Activated CD4-positive, alpha-beta memory T cell treated with anti-CD3 and anti-CD28 coated beads for 36 hours (primary cell): Measurements from ENCODE around the gene DPP3. TPM values are rescaled to one million over a fixed set of nuclear protein-coding genes. Genes with fewer than 3 reads are reported as not detected.
"Not testable (repeated sequence)": the region's sequence is repeated elsewhere in the genome, so short reads cannot be mapped to it uniquely, and the experiment has no call there.

Experiments used
- CTCF ChIA-PET: fragments of 350-600 bp; sonication (Branson Sonifier 250); formaldehyde crosslinking; loops from one replicate; lab custom pipeline; 2021; ENCODE audit warnings: antibody characterized with exemption, inconsistent platforms; lab: Charles Lee
- POLR2A ChIA-PET: fragments of 350-600 bp; sonication (Branson Sonifier 250); formaldehyde crosslinking; loops from one replicate; lab custom pipeline; 2021; ENCODE audit warnings: antibody characterized with exemption; lab: Charles Lee
- DNase-seq: peaks from one replicate; pipeline ENCODE4 v3.0.0-alpha.2; 2020
- H3K27ac Mint-ChIP-seq: one replicate; pipeline ENCODE4 v1.8.0; 2021; ENCODE audit warnings: mixed read lengths
- H3K27me3 Mint-ChIP-seq: one replicate; pipeline ENCODE4 v1.8.0; 2021; ENCODE audit warnings: mixed read lengths
- H3K36me3 Mint-ChIP-seq: one replicate; pipeline ENCODE4 v1.8.0; 2021; ENCODE audit warnings: mixed read lengths
- H3K4me1 Mint-ChIP-seq: one replicate; pipeline ENCODE4 v1.8.0; 2021; ENCODE audit warnings: low read depth, mixed read lengths
- H3K4me3 Mint-ChIP-seq: one replicate; pipeline ENCODE4 v1.8.0; 2021; ENCODE audit warnings: mild to moderate bottlenecking, mixed read lengths
- H3K9me3 Mint-ChIP-seq: one replicate; pipeline ENCODE4 v1.8.0; 2021; ENCODE audit warnings: mixed read lengths
- intact Hi-C: fragments of 100-400 bp; cut with micrococcal nuclease; formaldehyde crosslinking; loops from one replicate; pipeline ENCODE4 v1.15.1; 2023
- total RNA-seq, 2 experiments: library from RNA; stranded (reverse); gene quantifications; one replicate each; pipeline ENCODE4 v1.2.3, GENCODE V29; 2021

The DPP3 gene
- total RNA-seq, 2 experiments from 2014 or later: 76.1 to 89.7 TPM

- no peak overlapping the region for H3K27ac Mint-ChIP-seq
- no peaks in the 10 kb centered on the region for H3K36me3 Mint-ChIP-seq
- POLR2A ChIA-PET: no interaction called here
- peaks cover 9% of the 10 kb centered on the region for H3K27me3 Mint-ChIP-seq
- intact Hi-C loops: no loop called here
- no peak overlapping the region for H3K4me3 Mint-ChIP-seq
- CTCF ChIA-PET: no interaction called here
- no peak for DNase-seq
- peaks cover 12% of the 10 kb centered on the region for H3K9me3 Mint-ChIP-seq
- H3K4me1 Mint-ChIP-seq: no peaks in the 10 kb centered on the region
Observed at GRCh38 chr11:66447012-66447411, 33.2 kb upstream of the DPP3 start.

GRCh38 chr11:66448523-66448922 lies 31.7 kb upstream of the DPP3 start:
- H3K36me3 Mint-ChIP-seq: no peaks in the 10 kb centered on the region
- POLR2A ChIA-PET: no interaction called here
- no peak overlapping the region for H3K4me3 Mint-ChIP-seq
- H3K27me3 Mint-ChIP-seq: peaks cover 6% of the 10 kb centered on the region
- intact Hi-C loops: no loop called here
- H3K9me3 Mint-ChIP-seq: peaks cover 5% of the 10 kb centered on the region
- CTCF ChIA-PET: no interaction called here
- no peak for DNase-seq
- H3K4me1 Mint-ChIP-seq: no peaks in the 10 kb centered on the region
- H3K27ac Mint-ChIP-seq: no peak overlapping the region

GRCh38 chr11:66450560-66450959 lies 29.7 kb upstream of the DPP3 start:
- H3K27me3 Mint-ChIP-seq: peaks cover 5% of the 10 kb centered on the region

GRCh38 chr11:66451663-66452062 lies 28.6 kb upstream of the DPP3 start:
- CTCF ChIA-PET: interaction anchor here (0.5 kb wide), 1 partner anchor 17 kb away, joined by 3 read pairs; no protein-coding TSS in a partner anchor
- Mint-ChIP-seq H3K36me3 (no peaks in the 10 kb centered on the region), H3K9me3 (no peaks in the 10 kb centered on the region), H3K4me3 (no peak overlapping the region), H3K4me1 (peaks cover 16% of the 10 kb centered on the region), H3K27ac (no peak overlapping the region), H3K27me3 (peaks cover 5% of the 10 kb centered on the region)
- POLR2A ChIA-PET: no interaction called here
- intact Hi-C loops: no loop called here
- no peak for DNase-seq

More at GRCh38 chr11:66450560-66450959, 29.7 kb upstream of the DPP3 start:
- no peaks in the 10 kb centered on the region for H3K36me3 Mint-ChIP-seq
- H3K4me1 Mint-ChIP-seq: peaks cover 16% of the 10 kb centered on the region
- CTCF ChIA-PET: no interaction called here
- POLR2A ChIA-PET: no interaction called here
- H3K27ac Mint-ChIP-seq: no peak overlapping the region
- DNase-seq: no peak
- H3K9me3 Mint-ChIP-seq: no peaks in the 10 kb centered on the region
- intact Hi-C loops: no loop called here
- no peak overlapping the region for H3K4me3 Mint-ChIP-seq

GRCh38 chr11:66454247-66454646 lies 26.0 kb upstream of the DPP3 start:
- no peaks in the 10 kb centered on the region for H3K36me3 Mint-ChIP-seq
- POLR2A ChIA-PET: no interaction called here
- intact Hi-C loops: no loop called here
- H3K9me3 Mint-ChIP-seq: no peaks in the 10 kb centered on the region
- no peak overlapping the region for H3K27ac Mint-ChIP-seq
- no peak overlapping the region for H3K4me3 Mint-ChIP-seq
- no peak for DNase-seq
- H3K4me1 Mint-ChIP-seq: peaks cover 23% of the 10 kb centered on the region
- CTCF ChIA-PET: interaction anchor here (0.8 to 1.6 kb wide), 3 partner anchors 15 to 224 kb away, joined by 3 to 4 read pairs (median 3); partner anchors contain the start of gene MRPL11
- peaks cover 4% of the 10 kb centered on the region for H3K27me3 Mint-ChIP-seq

DNA sequence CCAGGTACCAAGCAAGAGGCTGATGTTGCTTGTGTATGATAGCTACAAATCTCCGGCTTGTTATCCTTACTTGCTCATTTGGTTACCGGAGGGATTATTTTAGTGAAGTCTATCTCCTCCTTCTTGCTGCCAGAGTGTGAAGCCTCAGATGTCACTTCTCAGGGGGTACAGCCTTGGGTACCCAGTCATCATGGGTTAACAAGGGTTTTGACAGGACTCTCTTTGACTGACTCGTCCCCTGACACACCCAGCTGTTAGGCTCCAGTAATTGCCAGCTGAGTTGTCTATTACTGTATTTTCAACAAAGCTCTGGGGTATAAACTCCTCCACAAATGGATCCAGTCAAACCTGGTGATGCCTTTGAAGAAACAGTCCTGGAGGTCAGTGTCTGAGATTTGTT lies 25.4 kb upstream of the DPP3 start:
- intact Hi-C loops: no loop called here
- H3K27ac Mint-ChIP-seq: no peak overlapping the region
- POLR2A ChIA-PET: no interaction called here
- H3K9me3 Mint-ChIP-seq: no peaks in the 10 kb centered on the region
- DNase-seq: no peak
- CTCF ChIA-PET: interaction anchor here (1.0 to 1.6 kb wide), 3 partner anchors 12 to 224 kb away, joined by 3 to 4 read pairs (median 3); partner anchors contain the start of genes MRPL11 and PELI3
- no peaks in the 10 kb centered on the region for H3K36me3 Mint-ChIP-seq
- H3K4me3 Mint-ChIP-seq: no peak overlapping the region
- peaks cover 4% of the 10 kb centered on the region for H3K27me3 Mint-ChIP-seq
- peaks cover 26% of the 10 kb centered on the region for H3K4me1 Mint-ChIP-seq

- Mint-ChIP-seq H3K4me1 (peaks cover 31% of the 10 kb centered on the region), H3K27me3 (no peaks in the 10 kb centered on the region), H3K4me3 (no peak overlapping the region), H3K27ac (no peak overlapping the region), H3K9me3 (no peaks in the 10 kb centered on the region), H3K36me3 (no peaks in the 10 kb centered on the region)
- POLR2A ChIA-PET: no interaction called here
- CTCF ChIA-PET: interaction anchor here (1.6 kb wide), 1 partner anchor 72 kb away, joined by 7 read pairs; no protein-coding TSS in a partner anchor
- intact Hi-C loops: no loop called here
- DNase-seq: no peak
Observed at GRCh38 chr11:66457826-66458225, 22.4 kb upstream of the DPP3 start.

DNA sequence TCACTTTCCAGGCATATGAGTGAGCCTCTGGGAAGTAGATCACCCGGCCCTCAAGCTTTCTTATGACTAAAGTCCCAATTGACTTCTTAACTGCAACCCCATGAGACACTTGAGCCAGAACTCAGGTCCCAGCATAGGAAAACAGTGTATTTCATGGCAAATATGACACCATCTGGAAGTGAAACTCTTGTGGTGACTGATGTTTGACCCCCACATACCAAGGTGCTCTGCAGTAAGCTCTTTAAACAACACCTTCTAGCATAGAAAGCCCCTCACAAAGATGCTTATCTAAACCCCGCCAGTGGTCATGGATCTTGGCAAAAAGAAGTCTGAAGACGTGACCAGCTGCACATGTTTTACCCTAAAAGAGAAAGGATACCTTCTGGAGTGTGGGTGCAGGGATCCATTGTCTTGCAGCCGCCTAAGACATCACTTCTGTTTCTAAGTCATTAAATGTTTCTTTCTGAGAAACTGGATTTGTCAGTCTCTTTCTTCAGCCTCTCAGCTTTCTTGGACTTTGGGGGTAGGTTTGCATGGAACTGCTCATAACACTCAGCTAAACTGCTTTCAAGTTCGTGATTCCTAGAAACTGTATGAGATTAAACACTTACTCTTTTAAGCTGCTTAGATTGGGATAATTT lies 21.0 kb upstream of the DPP3 start:
- intact Hi-C loops: no loop called here
- Mint-ChIP-seq H3K36me3 (no peaks in the 10 kb centered on the region), H3K9me3 (no peaks in the 10 kb centered on the region), H3K27ac (peak overlapping the region; percentile 4), H3K4me3 (no peak overlapping the region), H3K4me1 (peaks cover 30% of the 10 kb centered on the region), H3K27me3 (no peaks in the 10 kb centered on the region)
- no peak for DNase-seq
- ChIA-PET POLR2A (no interaction called here), CTCF (interaction anchor here (0.6 to 1.6 kb wide), 6 partner anchors 20 to 219 kb away, joined by 3 to 7 read pairs (median 4); partner anchors contain the start of genes DPP3, MRPL11 and RBM4B)

DNA sequence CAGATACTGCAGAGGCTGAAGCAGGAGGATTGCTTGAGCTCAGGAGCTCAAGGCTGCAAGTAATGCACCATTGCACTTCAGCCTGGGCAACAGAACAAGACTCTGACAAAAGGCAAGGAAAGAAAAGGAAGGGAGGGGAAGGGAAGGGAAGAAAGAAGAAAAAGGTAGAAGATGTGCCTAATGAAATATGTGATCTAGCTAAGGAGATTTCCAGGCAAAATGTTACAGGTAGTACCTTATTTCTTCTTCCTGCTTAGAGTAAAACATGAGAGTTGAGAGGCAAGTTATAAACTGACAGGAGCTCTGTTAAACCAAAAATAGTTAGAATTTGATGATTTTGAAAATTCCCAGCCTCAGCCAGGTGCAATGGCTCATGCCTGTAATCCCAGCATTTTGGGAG lies 18.2 kb upstream of the DPP3 start:
- DNase-seq: no peak
- POLR2A ChIA-PET: no interaction called here
- Mint-ChIP-seq H3K4me3 (no peak overlapping the region), H3K36me3 (no peaks in the 10 kb centered on the region), H3K4me1 (peaks cover 29% of the 10 kb centered on the region), H3K27ac (no peak overlapping the region), H3K27me3 (no peaks in the 10 kb centered on the region), H3K9me3 (no peaks in the 10 kb centered on the region)
- CTCF ChIA-PET: interaction anchor here (1.0 to 1.5 kb wide), 2 partner anchors 53 to 76 kb away, joined by 4 read pairs; no protein-coding TSS in a partner anchor
- intact Hi-C loops: no loop called here

GRCh38 chr11:66462911-66463310 lies 17.3 kb upstream of the DPP3 start:
- ChIA-PET POLR2A (interaction anchor here (0.9 to 1.2 kb wide), 2 partner anchors 24 to 31 kb away, joined by 3 read pairs; partner anchors contain the start of gene MRPL11), CTCF (interaction anchor here (1.9 kb wide), 1 partner anchor 16 kb away, joined by 5 read pairs; no protein-coding TSS in a partner anchor)
- Mint-ChIP-seq H3K36me3 (no peaks in the 10 kb centered on the region), H3K27me3 (no peaks in the 10 kb centered on the region), H3K4me1 (peaks cover 34% of the 10 kb centered on the region), H3K4me3 (no peak overlapping the region), H3K9me3 (no peaks in the 10 kb centered on the region), H3K27ac (peak overlapping the region; percentile 72)
- intact Hi-C loops: no loop called here
- no peak for DNase-seq

DNA sequence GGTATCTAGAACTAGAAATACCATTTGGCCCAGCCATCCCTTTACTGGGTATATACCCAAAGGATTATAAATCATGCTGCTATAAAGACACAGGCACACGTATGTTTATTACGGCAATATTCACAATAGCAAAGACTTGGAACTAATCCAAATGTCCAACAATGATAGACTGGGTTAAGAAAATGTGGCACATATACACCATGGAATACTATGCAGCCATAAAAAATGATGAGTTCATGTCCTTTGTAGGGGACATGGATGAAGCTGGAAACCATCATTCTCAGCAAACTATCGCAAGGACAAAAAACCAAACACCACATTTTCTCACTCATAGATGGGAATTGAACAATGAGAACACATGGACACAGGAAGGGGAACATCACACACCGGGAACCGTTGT lies 16.1 kb upstream of the DPP3 start:
- POLR2A ChIA-PET: not testable (repeated sequence)

DNA sequence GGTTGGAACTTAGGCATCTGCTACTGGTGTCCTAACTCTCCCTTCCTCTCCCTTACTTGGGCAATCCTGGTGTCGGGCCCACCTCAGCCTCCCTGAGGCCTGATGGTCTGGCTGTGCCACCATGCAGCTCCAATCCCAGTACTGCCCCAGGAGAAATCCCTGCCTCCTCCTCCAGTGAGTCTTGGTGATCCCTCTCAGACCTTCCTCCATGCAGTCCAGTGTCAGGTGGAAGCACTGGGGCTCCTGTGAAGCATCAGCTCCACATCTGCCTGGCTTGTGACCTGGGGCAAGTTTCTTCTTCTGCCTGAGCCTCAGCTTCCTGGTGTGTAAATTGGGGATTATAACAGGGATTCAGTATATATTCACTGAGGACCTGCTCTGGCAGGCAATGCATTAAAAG lies 15.3 kb upstream of the DPP3 start:
- DNase-seq: no peak
- Mint-ChIP-seq H3K9me3 (no peaks in the 10 kb centered on the region), H3K27me3 (no peaks in the 10 kb centered on the region), H3K4me1 (peaks cover 31% of the 10 kb centered on the region), H3K27ac (no peak overlapping the region), H3K36me3 (no peaks in the 10 kb centered on the region), H3K4me3 (no peak overlapping the region)
- intact Hi-C loops: no loop called here
- ChIA-PET POLR2A (no interaction called here), CTCF (interaction anchor here (1.1 to 3.1 kb wide), 2 partner anchors 14 to 26 kb away, joined by 3 to 17 read pairs; partner anchors contain the start of gene MRPL11)

More for the DNA sequence above, 16.1 kb upstream of the DPP3 start:
- DNase-seq, H3K27me3 Mint-ChIP-seq, intact Hi-C loops, H3K36me3 Mint-ChIP-seq, H3K27ac Mint-ChIP-seq, H3K9me3 Mint-ChIP-seq, H3K4me3 Mint-ChIP-seq: not testable (repeated sequence)
- CTCF ChIA-PET: interaction anchor here (1.1 to 1.9 kb wide), 2 partner anchors 15 to 25 kb away, joined by 3 to 5 read pairs; partner anchors contain the start of gene MRPL11
- H3K4me1 Mint-ChIP-seq: peaks cover 35% of the 10 kb centered on the region
